Psoas muscle (tissue), 8 donors: ENCODE measurements around the gene OLFML2B. TPM values are rescaled to one million over a fixed set of nuclear protein-coding genes. Genes with fewer than 3 reads are reported as not detected.

ENCODE experiments used
- ATAC-seq, 4 donors: fragments of 200-7000 bp; cut with Tn5 transposase; one replicate each; pipeline ENCODE4 v1.9.1; 2020; ENCODE audit warnings: moderate library complexity in 3 of 4, mild to moderate bottlenecking in 2 of 4
- DNase-seq, 2 donors: peaks; one replicate each; pipeline ENCODE4 v3.0.0-alpha.2; 2020
- H3K27ac ChIP-seq: fragments of 200-600 bp; one replicate; pipeline ENCODE4 v1.8.0; 2022
- H3K27me3 ChIP-seq, 3 donors: fragments of 200-600 bp in 1 of 3; one replicate each; pipeline versions ENCODE4 v1.6.1 to v1.8.0; 2013 to 2022; ENCODE audit warnings: low read length in 2 of 3, mild to moderate bottlenecking in 2 of 3, moderate library complexity in 1 of 3; ENCODE audit not compliant: insufficient read depth in 3 of 3
- H3K36me3 ChIP-seq, 2 donors: fragments of 200-600 bp in 1 of 2; one replicate each; pipeline versions ENCODE4 v1.6.1 to v1.8.0; 2013 to 2022; ENCODE audit warnings: low read depth in 1 of 2, mild to moderate bottlenecking in 1 of 2, moderate library complexity in 1 of 2; ENCODE audit not compliant: insufficient read depth in 1 of 2
- H3K4me1 ChIP-seq: fragments of 200-600 bp; one replicate; pipeline ENCODE4 v1.8.0; 2022
- H3K4me3 ChIP-seq: fragments of 200-600 bp; one replicate; pipeline ENCODE4 v1.8.0; 2022; ENCODE audit warnings: mild to moderate bottlenecking
- H3K9me3 ChIP-seq: fragments of 200-600 bp; one replicate; pipeline ENCODE4 v1.8.0; 2022
- CTCF ChIP-seq: fragments of 200-600 bp; IDR thresholded peaks from one replicate; pipeline ENCODE4 v1.8.0; 2022; ENCODE audit warnings: antibody characterized with exemption
- WGBS, 3 donors: extraction: QIAGEN DNeasy Blood & Tissue Kit; methylation state at CpG; one replicate each; pipeline versions ENCODE4 v1.1.6 to v1.1.7; 2013; 5-methylcytosine and 5-hydroxymethylcytosine counted together
- intact Hi-C, 2 donors: fragments of 100-400 bp; cut with DNase I; formaldehyde crosslinking; loops; one replicate each; pipeline versions ENCODE4 v1.11.0 to v1.14.2; 2022
- polyA plus RNA-seq, 3 donors: library from polyadenylated mRNA; stranded (reverse); fragments of 200-250 nt; gene quantifications; one replicate each; pipeline ENCODE4 v1.2.3, GENCODE V29; 2013
- total RNA-seq, 4 donors: library from RNA; stranded (reverse); fragmentation: NEBNext Ultra II Directional in 2 of 4; extraction: Animal tissue kit (Norgen Biotek cat#: 25700) in 2 of 4; gene quantifications; one replicate each; pipeline versions ENCODE4 v1.2.1 to v1.2.4, GENCODE V29; 2021 to 2023
- donor health status: healthy with polysubstance abuse.
- donor health status: DM: no; HTN: no; CAD: no; lungs with moderate emphysema.
- donor health status: Bipolar disorder and iron deficiency.
- donor health status: healthy.
- donor health status: DM: yes; HTN: yes; CAD: no.
- donor health status: DM: no; HTN: no; CAD: no.
- donor health status: DM: no; HTN: no; CAD: no.
- donor health status: DM: yes; HTN: yes; CAD: no.

Gene OLFML2B
- total and polyA plus RNA-seq, 7 donors, result 1.4 to 9.5 (median 3.8) TPM

- Histone ChIP-seq H3K4me3 (no peak overlapping the region), H3K9me3 (no peaks in the 10 kb centered on the region), H3K4me1 (peaks cover 36% of the 10 kb centered on the region), H3K36me3 (peaks cover 0 to 18% of the 10 kb centered on the region in 2 donors), H3K27me3 (no peaks in the 10 kb centered on the region), H3K27ac (no peak overlapping the region)
- no peak for TF ChIP-seq CTCF
- no peak for DNase-seq
- intact Hi-C loops, result no loop called here
- 82 to 84% (median 83%) methylated on average over 5 of the region's 5 CpGs for WGBS, 3 donors
- ATAC-seq, result no peak
These were observed 77.3 kb downstream of the OLFML2B start for GRCh38 chr1:161946071-161946987.

GRCh38 chr1:161945306-161946060 lies 78.2 kb downstream of the OLFML2B start:
- Histone ChIP-seq H3K36me3 (peaks cover 0 to 18% of the 10 kb centered on the region in 2 donors), H3K27ac (no peak overlapping the region), H3K27me3 (no peaks in the 10 kb centered on the region), H3K4me3 (no peak overlapping the region), H3K9me3 (no peaks in the 10 kb centered on the region), H3K4me1 (peaks cover 28% of the 10 kb centered on the region)
- ATAC-seq (no peak), DNase-seq (no peak)
- intact Hi-C loops, result no loop called here
- no peak for TF ChIP-seq CTCF
- 84 to 95% (median 86%) methylated on average over 3 of the region's 3 CpGs for WGBS, 3 donors

GRCh38 chr1:161944381-161944780 lies 79.3 kb downstream of the OLFML2B start:
- DNase-seq (no peak), ATAC-seq (no peak)
- H3K9me3 ChIP-seq, result no peaks in the 10 kb centered on the region
- peaks cover 0 to 25% of the 10 kb centered on the region in 2 donors for H3K36me3 ChIP-seq
- no peak for TF ChIP-seq CTCF
- no peak overlapping the region for H3K27ac ChIP-seq
- peaks cover 18% of the 10 kb centered on the region for H3K4me1 ChIP-seq
- 78 to 85% (median 78%) methylated on average over 2 of the region's 2 CpGs for WGBS, 3 donors
- H3K4me3 ChIP-seq, result no peak overlapping the region
- H3K27me3 ChIP-seq, result no peaks in the 10 kb centered on the region
- intact Hi-C loops, result no loop called here

DNA sequence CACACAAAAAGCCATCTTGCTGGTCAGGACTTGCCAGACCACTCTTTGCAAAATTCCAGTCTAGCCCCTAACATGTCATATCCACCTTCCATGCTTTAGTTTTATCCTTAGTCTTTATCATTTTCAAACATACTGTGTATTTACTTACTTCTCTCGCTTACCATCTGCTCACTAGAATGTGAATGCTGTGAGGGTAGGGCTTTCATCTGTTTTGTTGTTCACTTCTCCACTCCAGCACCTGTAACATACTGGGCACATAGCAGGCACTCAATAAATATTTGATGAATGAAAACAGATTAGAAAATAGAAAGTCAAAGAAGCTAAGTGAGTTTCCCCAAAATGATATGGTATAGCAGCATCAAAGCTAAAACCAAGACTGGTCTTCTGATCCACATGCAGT lies 79.9 kb downstream of the OLFML2B start:
- WGBS, 3 donors, result 95 to 97% (median 95%) methylated on average over 1 of the region's 1 CpG
- H3K27me3 ChIP-seq, result no peaks in the 10 kb centered on the region
- H3K9me3 ChIP-seq, result no peaks in the 10 kb centered on the region
- peaks cover 12% of the 10 kb centered on the region for H3K4me1 ChIP-seq
- no peak overlapping the region for H3K4me3 ChIP-seq
- TF ChIP-seq CTCF, result no peak
- H3K36me3 ChIP-seq, result peaks cover 0 to 31% of the 10 kb centered on the region in 2 donors
- no peak overlapping the region for H3K27ac ChIP-seq
- DNase-seq (no peak), ATAC-seq (no peak)
- intact Hi-C loops, result no loop called here
